ENCODE results near the gene CXCR4.
"Not testable (repeated sequence)": the region's sequence is repeated elsewhere in the genome, so short reads cannot be mapped to it uniquely, and the experiment has no call there.

Gene CXCR4

GRCh38 chr2:136113209-136113971 lies 4.6 kb downstream of the CXCR4 start:
- DNase-seq, result no peak

GRCh38 chr2:136112317-136113208 lies 5.4 kb downstream of the CXCR4 start:
- DNase-seq, result no peak

- DNase-seq, result no peak
Measured at GRCh38 chr2:136111711-136112110, 6.2 kb downstream of the CXCR4 start.

- DNase-seq, result no peak
Measured at GRCh38 chr2:136110526-136110925, 7.4 kb downstream of the CXCR4 start.

- DNase-seq, result no peak
Measured at GRCh38 chr2:136108463-136108862, 9.5 kb downstream of the CXCR4 start.

- no peak for DNase-seq
Measured at GRCh38 chr2:136107051-136108033, 10.6 kb downstream of the CXCR4 start.

GRCh38 chr2:136106505-136106904 lies 11.4 kb downstream of the CXCR4 start:
- no peak for DNase-seq

- no peak for DNase-seq
Measured at GRCh38 chr2:136104977-136105376, 13.0 kb downstream of the CXCR4 start.

- DNase-seq, result no peak
Measured at GRCh38 chr2:136101042-136101441, 16.9 kb downstream of the CXCR4 start.

- no peak for DNase-seq
Measured at GRCh38 chr2:136098441-136098840, 19.5 kb downstream of the CXCR4 start.

GRCh38 chr2:136093583-136093982 lies 24.4 kb downstream of the CXCR4 start:
- DNase-seq, result no peak

GRCh38 chr2:136091899-136092298 lies 26.1 kb downstream of the CXCR4 start:
- DNase-seq, result no peak

GRCh38 chr2:136087901-136088460 lies 30.0 kb downstream of the CXCR4 start:
- DNase-seq, result not testable (repeated sequence)

- no peak for DNase-seq
Measured at GRCh38 chr2:136086253-136087016, 31.5 kb downstream of the CXCR4 start.

- no peak for DNase-seq
Measured at GRCh38 chr2:136085453-136086209, 32.3 kb downstream of the CXCR4 start.

GRCh38 chr2:136081582-136082210 lies 36.3 kb downstream of the CXCR4 start:
- no peak for DNase-seq

GRCh38 chr2:136080114-136080513 lies 37.8 kb downstream of the CXCR4 start:
- DNase-seq, result no peak

GRCh38 chr2:136077107-136077506 lies 40.8 kb downstream of the CXCR4 start:
- no peak for DNase-seq

- DNase-seq, result no peak
Measured at GRCh38 chr2:136075476-136075875, 42.5 kb downstream of the CXCR4 start.

GRCh38 chr2:136072621-136073020 lies 45.3 kb downstream of the CXCR4 start:
- no peak for DNase-seq
